ENCODE measurements around the gene NHLRC4. TPM values are rescaled to one million over a fixed set of nuclear protein-coding genes. Genes with fewer than 3 reads are reported as not detected.
A peak's percentile ranks its signal among the peaks of the same experiment; 100 is the strongest.

Gene NHLRC4
- total and polyA plus RNA-seq, 2 of the 8 experiments (the other 6 are each of a cell fraction or from before 2014, with no cell fraction given): 0.60 to 0.76 TPM

DNA sequence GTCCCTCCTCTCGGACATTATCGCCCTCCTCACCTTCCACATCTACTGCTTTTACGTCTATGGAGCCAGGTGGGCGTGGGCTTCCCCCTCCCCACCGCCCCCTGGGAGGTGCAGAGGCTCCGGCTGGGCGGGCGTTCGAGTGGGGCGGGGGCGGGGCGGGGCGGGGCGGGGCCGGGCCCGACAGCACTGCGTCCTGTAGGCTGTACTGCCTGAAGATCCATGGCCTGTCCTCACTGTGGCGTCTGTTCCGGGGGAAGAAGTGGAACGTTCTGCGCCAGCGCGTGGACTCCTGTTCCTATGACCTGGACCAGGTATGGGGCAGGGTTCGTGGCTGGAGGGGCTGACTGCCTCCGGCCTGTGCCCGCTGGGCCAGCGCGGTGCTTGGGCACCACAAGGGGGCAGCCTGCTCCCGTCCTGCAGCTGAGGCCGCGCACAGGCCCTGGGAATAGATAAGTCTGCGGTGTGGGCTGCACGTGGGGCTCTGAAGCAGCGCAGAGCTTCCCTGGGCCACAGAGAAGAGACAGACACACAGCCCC, 12.1 kb downstream of the NHLRC4 start (continued):
- TF ChIP-seq ATF2 (IDR thresholded peaks at IDR 0.05; ENCODE audit: low read length) (no peak), E2F6 (IDR thresholded peaks at IDR 0.05) (peak; percentile 24; the same call in 1 of the 2 replicates), JUN (IDR thresholded peaks at IDR 0.05; ENCODE audit: low read depth, low read length) (no peak), HDAC2 (IDR thresholded peaks at IDR 0.05; ENCODE audit: borderline replicate concordance in 1 of 2, low read depth in 2 of 2, low read length in 2 of 2) (no peak), POU5F1 (IDR thresholded peaks at IDR 0.05; ENCODE audit: low read depth, low read length) (no peak), CBX5 (IDR thresholded peaks at IDR 0.05; ENCODE audit: low read depth, low read length) (no peak), MAX (IDR thresholded peaks at IDR 0.05) (peak; percentile 83), FOSL1 (IDR thresholded peaks at IDR 0.05; ENCODE audit: insufficient read depth, low read depth, low read length) (no peak), SUZ12 (IDR thresholded peaks at IDR 0.05; ENCODE audit: low read length) (no peak), TBP (IDR thresholded peaks at IDR 0.05; ENCODE audit: low read depth, low read length) (no peak), CBX8 (IDR thresholded peaks at IDR 0.05; ENCODE audit: borderline replicate concordance, low read depth, low read length) (no peak), RNF2 (IDR thresholded peaks at IDR 0.05; ENCODE audit: borderline replicate concordance, low read depth, low read length, missing control alignments, poor library complexity, severe bottlenecking) (no peak), EP300 (IDR thresholded peaks at IDR 0.05; ENCODE audit: borderline replicate concordance in 1 of 2, low read depth in 2 of 2, low read length in 2 of 2) (no peak)

Measured in H1 (cell line).